H1 (cell line): ENCODE data around the gene RGS6. TPM values are rescaled to one million over a fixed set of nuclear protein-coding genes. Genes with fewer than 3 reads are reported as not detected.

Experiments
- CTCF ChIA-PET: fragments of 300-600 bp; sonication (Branson Sonifier 250); formaldehyde crosslinking; loops from one replicate; lab custom pipeline; 2021; ENCODE audit not compliant: partially characterized antibody; lab: Charles Lee
- POLR2A ChIA-PET: fragments of 300-600 bp; sonication (Branson Sonifier 250); formaldehyde crosslinking; loops from one replicate; lab custom pipeline; 2021; ENCODE audit warnings: inconsistent platforms; ENCODE audit not compliant: partially characterized antibody; lab: Charles Lee
- DNase-seq, 2 experiments: peaks; one replicate each; pipeline versions ENCODE4 v3.0.0 to v3.0.0-alpha.2; 2010 to 2022; ENCODE audit warnings: low spot score in 2 of 2, low read depth in 1 of 2, mixed read lengths in 1 of 2
- FAIRE-seq: peaks from 2 replicates; lab custom pipeline; 2011; peaks lifted over from hg19 to GRCh38; lab: Jason Lieb, UNC
- H2AFZ ChIP-seq: 2 replicates; pipeline ENCODE4 v1.8.1; 2012; ENCODE audit warnings: low read length, inconsistent platforms
- H2AK5ac ChIP-seq: 2 replicates; pipeline ENCODE4 v1.6.1; 2013; ENCODE audit warnings: low read depth, low read length
- H2BK120ac ChIP-seq: replicated peaks from 2 replicates; pipeline ENCODE3; 2013; ENCODE audit warnings: low read depth, low read length, inconsistent platforms
- H2BK12ac ChIP-seq: 2 replicates; pipeline ENCODE4 v1.6.1; 2013; ENCODE audit warnings: low read depth, low read length
- H2BK15ac ChIP-seq: 2 replicates; pipeline ENCODE4 v1.6.1; 2013; ENCODE audit warnings: low read length
- H2BK20ac ChIP-seq: 2 replicates; pipeline ENCODE4 v1.6.1; 2013; ENCODE audit warnings: low read length
- H2BK5ac ChIP-seq: 2 replicates; pipeline ENCODE4 v1.6.1; 2013; ENCODE audit warnings: low read depth, low read length
- H3K14ac ChIP-seq: 2 replicates; pipeline ENCODE4 v1.6.1; 2013; ENCODE audit warnings: inconsistent platforms; ENCODE audit not compliant: insufficient read length
- H3K18ac ChIP-seq: 2 replicates; pipeline ENCODE4 v1.6.1; 2013; ENCODE audit warnings: low read length; ENCODE audit errors: extremely low read depth
- H3K23ac ChIP-seq: 2 replicates; pipeline ENCODE4 v1.6.1; 2013; ENCODE audit warnings: inconsistent platforms; ENCODE audit not compliant: insufficient read length
- H3K23me2 ChIP-seq: 2 replicates; pipeline ENCODE4 v1.6.1; 2013; ENCODE audit warnings: low read depth, low read length
- H3K27ac ChIP-seq: 2 replicates; pipeline ENCODE4 v1.6.1; 2011; ENCODE audit warnings: low read depth, low read length, inconsistent platforms
- H3K27me3 ChIP-seq, 4 experiments: replicated peaks in 1 of 4; 1 replicate in 1 of 4; 2 replicates in 3 of 4; pipeline versions ENCODE4 v1.6.1 to v1.8.1; 2011 to 2013; ENCODE audit warnings: low read length in 3 of 4, mild to moderate bottlenecking in 3 of 4, inconsistent platforms in 2 of 4, mixed read lengths in 2 of 4, moderate library complexity in 1 of 4; ENCODE audit not compliant: control insufficient read depth in 3 of 4, insufficient read depth in 3 of 4; ENCODE audit errors: extremely low read depth in 1 of 4
- H3K36me3 ChIP-seq, 4 experiments: 2 replicates each; pipeline versions ENCODE4 v1.6.1 to v1.8.1; 2011 to 2013; ENCODE audit warnings: mild to moderate bottlenecking in 4 of 4, low read length in 3 of 4, moderate library complexity in 2 of 4, control low read depth in 1 of 4, inconsistent platforms in 1 of 4; ENCODE audit not compliant: insufficient read depth in 4 of 4, control insufficient read depth in 2 of 4
- H3K4ac ChIP-seq: replicated peaks from 2 replicates; pipeline ENCODE3; 2013; ENCODE audit warnings: low read length, low read depth, mixed read lengths, inconsistent platforms; ENCODE audit not compliant: insufficient read length
- H3K4me1 ChIP-seq, 4 experiments: replicated peaks in 1 of 4; 1 replicate in 1 of 4; 2 replicates in 3 of 4; pipeline versions ENCODE4 v1.6.1 to v1.8.1; 2011 to 2013; ENCODE audit warnings: low read length in 3 of 4, inconsistent platforms in 2 of 4, mixed read lengths in 1 of 4; ENCODE audit not compliant: insufficient read depth in 4 of 4, control insufficient read depth in 3 of 4
- H3K4me2 ChIP-seq, 2 experiments: 2 replicates each; pipeline versions ENCODE4 v1.6.1 to v1.8.1; 2011 to 2013; ENCODE audit warnings: low read depth in 2 of 2, low read length in 2 of 2, control low read depth in 1 of 2, inconsistent platforms in 1 of 2, mild to moderate bottlenecking in 1 of 2; ENCODE audit not compliant: insufficient read depth in 1 of 2
- H3K4me3 ChIP-seq, 4 experiments: fragments of 200-600, 300-600 bp in 1 of 4; sonication (generic), shearing (Covaris generic), sonication (Bioruptor Twin) in 1 of 4; 2 replicates each; pipeline versions ENCODE4 v1.5.1 to v1.8.1; 2011 to 2016; ENCODE audit warnings: low read length in 4 of 4, low read depth in 3 of 4, control low read depth in 2 of 4, inconsistent platforms in 2 of 4, mild to moderate bottlenecking in 2 of 4, mixed read lengths in 1 of 4, moderate library complexity in 1 of 4; ENCODE audit not compliant: insufficient read depth in 2 of 4; ENCODE audit errors: extremely low read depth in 1 of 4
- H3K56ac ChIP-seq: replicated peaks from 2 replicates; pipeline ENCODE3; 2013; ENCODE audit warnings: low read depth, mild to moderate bottlenecking, mixed read lengths, low read length, inconsistent platforms; ENCODE audit not compliant: insufficient read length
- H3K79me1 ChIP-seq: 2 replicates; pipeline ENCODE4 v1.6.1; 2013; ENCODE audit warnings: low read depth, low read length, control low read depth
- H3K79me2 ChIP-seq, 2 experiments: 2 replicates each; pipeline versions ENCODE4 v1.6.1 to v1.8.1; 2012 to 2013; ENCODE audit warnings: low read length in 2 of 2, mild to moderate bottlenecking in 2 of 2, inconsistent platforms in 1 of 2; ENCODE audit not compliant: insufficient read depth in 2 of 2, control insufficient read depth in 1 of 2
- H3K9ac ChIP-seq, 4 experiments: replicated peaks in 1 of 4; 1 replicate in 1 of 4; 2 replicates in 3 of 4; pipeline versions ENCODE4 v1.6.1 to v1.8.1; 2011 to 2013; ENCODE audit warnings: low read depth in 3 of 4, low read length in 3 of 4, control low read depth in 2 of 4, mild to moderate bottlenecking in 2 of 4, moderate library complexity in 2 of 4, inconsistent platforms in 1 of 4; ENCODE audit errors: extremely low read depth in 1 of 4
- H3K9me3 ChIP-seq, 2 experiments: 2 replicates each; pipeline versions ENCODE4 v1.6.1 to v1.8.1; 2012 to 2013; ENCODE audit warnings: mild to moderate bottlenecking in 2 of 2, moderate library complexity in 2 of 2, control low read depth in 1 of 2, inconsistent platforms in 1 of 2, low read depth in 1 of 2, low read length in 1 of 2, mixed read lengths in 1 of 2; ENCODE audit not compliant: insufficient read depth in 2 of 2
- H4K20me1 ChIP-seq, 2 experiments: replicated peaks in 1 of 2; 2 replicates each; pipeline versions ENCODE3 to v1.8.1; 2011 to 2013; ENCODE audit warnings: inconsistent platforms in 2 of 2, low read length in 2 of 2, mild to moderate bottlenecking in 1 of 2; ENCODE audit not compliant: insufficient read depth in 2 of 2, control insufficient read depth in 1 of 2
- H4K5ac ChIP-seq: 2 replicates; pipeline ENCODE4 v1.6.1; 2013; ENCODE audit warnings: low read length, low read depth, mixed read lengths, inconsistent platforms; ENCODE audit not compliant: insufficient read length
- H4K8ac ChIP-seq: 2 replicates; pipeline ENCODE4 v1.8.0; 2013; ENCODE audit warnings: mild to moderate bottlenecking, moderate library complexity, low read length, inconsistent platforms; ENCODE audit not compliant: insufficient read depth; ENCODE audit errors: extremely low read depth
- H4K91ac ChIP-seq: replicated peaks from 2 replicates; pipeline ENCODE3; 2013; ENCODE audit warnings: low read length, mixed read lengths, inconsistent platforms; ENCODE audit not compliant: insufficient read length
- ASH2L ChIP-seq: fragments of 200-600, 300-600 bp; sonication (generic); IDR thresholded peaks from one replicate; pipeline ENCODE4 v1.7.1; 2017; ENCODE audit warnings: low read length
- CREB1 ChIP-seq: IDR thresholded peaks from 2 replicates; pipeline ENCODE4 v1.6.1; 2012; ENCODE audit warnings: inconsistent platforms
- EZH2 ChIP-seq: fragments of 200-600 bp; sonication (generic); IDR thresholded peaks from 2 replicates; pipeline ENCODE4 v1.7.1; 2012; ENCODE audit warnings: low read depth, mild to moderate bottlenecking, moderate library complexity, low read length, inconsistent platforms; ENCODE audit not compliant: severe bottlenecking
- JUND ChIP-seq: IDR thresholded peaks from 2 replicates; pipeline ENCODE4 v1.6.1; 2011; ENCODE audit warnings: mild to moderate bottlenecking, improper control_type of control experiment, low read length
- NRF1 ChIP-seq: IDR thresholded peaks from 2 replicates; pipeline ENCODE4 v1.6.1; 2011; ENCODE audit warnings: mild to moderate bottlenecking, low read depth, low read length, improper control_type of control experiment
- RBBP5 ChIP-seq: IDR thresholded peaks from 2 replicates; pipeline ENCODE4 v1.7.1; 2012; ENCODE audit warnings: low read depth, mild to moderate bottlenecking, inconsistent platforms, low read length, moderate library complexity, borderline replicate concordance
- RFX5 ChIP-seq: IDR thresholded peaks from 2 replicates; pipeline ENCODE4 v1.6.1; 2011; ENCODE audit warnings: low read depth, low read length, improper control_type of control experiment, borderline replicate concordance
- SIX5 ChIP-seq: IDR thresholded peaks from 2 replicates; pipeline ENCODE4 v1.6.1; 2011; ENCODE audit warnings: mild to moderate bottlenecking, low read depth, low read length
- TAF7 ChIP-seq: optimal IDR thresholded peaks from 2 replicates; pipeline ENCODE3; 2011; ENCODE audit warnings: low read depth, mild to moderate bottlenecking, inconsistent platforms, low read length, moderate library complexity, borderline replicate concordance
- TEAD4 ChIP-seq: IDR thresholded peaks from 2 replicates; pipeline ENCODE4 v1.6.1; 2012; ENCODE audit warnings: low read depth, low read length, inconsistent platforms, mixed read lengths
- WGBS, 2 experiments: shearing (Covaris generic) in 1 of 2; methylation state at CpG; one replicate each; pipeline versions ENCODE4 v1.1.6 to v1.1.7; 2013 to 2015; ENCODE audit warnings: low lambda C conversion rate in 2 of 2, mixed read lengths in 2 of 2, inconsistent platforms in 1 of 2, low coverage in 1 of 2, missing lambda C conversion rate in 1 of 2; ENCODE audit not compliant: insufficient replicate concordance in 2 of 2, insufficient coverage in 1 of 2, insufficient read length in 1 of 2; ENCODE audit errors: extremely low coverage in 1 of 2, missing lambda C conversion rate in 1 of 2; 5-methylcytosine and 5-hydroxymethylcytosine counted together
- polyA plus RNA-seq, 7 experiments: library from polyadenylated mRNA; depleted of rRNA in 3 of 7; stranded (reverse) in 5 of 7; unstranded in 2 of 7; fragments of >200 nt in 5 of 7; fragments of 200-250 nt in 2 of 7; gene quantifications; 1 replicate in 5 of 7; 2 replicates in 1 of 7; 4 replicates in 1 of 7; pipeline versions ENCODE4 v1.2.1 to v1.2.3, GENCODE V29; 2011 to 2013; ENCODE audit warnings: missing spikeins in 2 of 7, mixed read lengths in 2 of 7
- total RNA-seq: library from RNA; stranded (reverse); fragmentation: NEBNext Ultra II Directional; extraction: Animal tissue kit (Norgen Biotek cat#: 25700); gene quantifications from 2 replicates; pipeline ENCODE4 v1.2.1, GENCODE V29; 2021
- TF ChIP-seq, protein P1 (sequence below): IDR thresholded peaks from 2 replicates; pipeline ENCODE4 v1.6.1; 2012; ENCODE audit warnings: low read length, inconsistent platforms
- TF ChIP-seq, protein P2 (sequence below): IDR thresholded peaks from 2 replicates; pipeline ENCODE4 v1.6.1; 2012; ENCODE audit warnings: inconsistent platforms

RGS6 gene
- total and polyA plus RNA-seq, 2 of the 8 experiments (the other 6 are each of a cell fraction or from before 2014, with no cell fraction given): 0.26 to 1.1 TPM

DNA sequence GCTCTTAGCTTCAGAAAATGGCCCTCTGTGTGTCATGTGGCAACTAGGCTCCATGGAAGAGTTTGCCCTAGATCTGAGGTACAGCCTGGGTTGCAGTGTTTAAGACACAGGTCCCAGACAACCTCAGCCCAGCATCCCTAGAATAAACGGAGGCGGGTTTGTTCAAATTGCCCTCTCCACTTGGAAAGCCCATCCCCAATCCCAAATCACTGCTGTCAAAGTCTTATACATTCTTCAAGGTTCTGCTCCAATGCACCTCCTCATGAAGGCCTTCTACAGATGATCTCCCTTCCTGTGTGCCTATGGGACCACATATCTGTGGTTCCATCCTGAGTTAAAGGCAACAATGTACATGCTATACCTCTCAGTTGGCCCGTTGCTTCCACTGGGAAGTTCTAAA lies 671.9 kb downstream of the RGS6 start:
- H3K79me1 ChIP-seq: no peaks in the 10 kb centered on the region
- no peak for FAIRE-seq
- TF ChIP-seq CREB1: no peak
- no peak for TF ChIP-seq RFX5
- TF ChIP-seq, protein P1, sequence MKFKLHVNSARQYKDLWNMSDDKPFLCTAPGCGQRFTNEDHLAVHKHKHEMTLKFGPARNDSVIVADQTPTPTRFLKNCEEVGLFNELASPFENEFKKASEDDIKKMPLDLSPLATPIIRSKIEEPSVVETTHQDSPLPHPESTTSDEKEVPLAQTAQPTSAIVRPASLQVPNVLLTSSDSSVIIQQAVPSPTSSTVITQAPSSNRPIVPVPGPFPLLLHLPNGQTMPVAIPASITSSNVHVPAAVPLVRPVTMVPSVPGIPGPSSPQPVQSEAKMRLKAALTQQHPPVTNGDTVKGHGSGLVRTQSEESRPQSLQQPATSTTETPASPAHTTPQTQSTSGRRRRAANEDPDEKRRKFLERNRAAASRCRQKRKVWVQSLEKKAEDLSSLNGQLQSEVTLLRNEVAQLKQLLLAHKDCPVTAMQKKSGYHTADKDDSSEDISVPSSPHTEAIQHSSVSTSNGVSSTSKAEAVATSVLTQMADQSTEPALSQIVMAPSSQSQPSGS: no peak
- TF ChIP-seq NRF1: no peak
- TF ChIP-seq SIX5: no peak
- TF ChIP-seq, protein P2, sequence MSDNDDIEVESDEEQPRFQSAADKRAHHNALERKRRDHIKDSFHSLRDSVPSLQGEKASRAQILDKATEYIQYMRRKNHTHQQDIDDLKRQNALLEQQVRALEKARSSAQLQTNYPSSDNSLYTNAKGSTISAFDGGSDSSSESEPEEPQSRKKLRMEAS: no peak
- no peak for TF ChIP-seq ASH2L
- TF ChIP-seq EZH2: no peak
- TF ChIP-seq TEAD4: no peak
- TF ChIP-seq TAF7: no peak
- TF ChIP-seq RBBP5: no peak
- no peak for TF ChIP-seq JUND

More for the DNA sequence above, 671.9 kb downstream of the RGS6 start:
- H4K8ac ChIP-seq: no peak overlapping the region
- ChIA-PET CTCF (no interaction called here), POLR2A (no interaction called here)
- H2AFZ ChIP-seq: no peak overlapping the region
- H2BK5ac ChIP-seq: no peak overlapping the region
- no peak overlapping the region for H4K91ac ChIP-seq
- H4K5ac ChIP-seq: no peak overlapping the region
- no peak overlapping the region for H3K56ac ChIP-seq
- no peak overlapping the region for H2AK5ac ChIP-seq
- no peaks in the 10 kb centered on the region for H3K23me2 ChIP-seq
- H3K4ac ChIP-seq: no peak overlapping the region
- no peak overlapping the region for H2BK12ac ChIP-seq
- no peak overlapping the region for H2BK120ac ChIP-seq
- H3K9ac ChIP-seq: no peak overlapping the region
- 91% methylated on average over 3 of the region's 3 CpGs; no CpG with 5 or more reads in 1 of the 2 experiments for WGBS, 2 experiments
- no peaks in the 10 kb centered on the region for H3K36me3 ChIP-seq
- no peak overlapping the region for H3K23ac ChIP-seq
- H2BK20ac ChIP-seq: no peak overlapping the region
- no peak overlapping the region for H3K4me3 ChIP-seq
- DNase-seq: no peak
- peaks cover 2 to 11% (median 8%) of the 10 kb centered on the region in 4 experiments for H3K4me1 ChIP-seq
- no peaks in the 10 kb centered on the region for H3K9me3 ChIP-seq
- H3K14ac ChIP-seq: no peak overlapping the region
- H3K27me3 ChIP-seq: no peaks in the 10 kb centered on the region
- no peak overlapping the region for H2BK15ac ChIP-seq
- H3K79me2 ChIP-seq: no peaks in the 10 kb centered on the region
- no peaks in the 10 kb centered on the region for H4K20me1 ChIP-seq
- H3K4me2 ChIP-seq: no peak overlapping the region
- H3K18ac ChIP-seq: no peak overlapping the region
- no peak overlapping the region for H3K27ac ChIP-seq
